A549 treated with dexamethasone at 1 μM for 4 hours (cell line): ENCODE results near the gene IQGAP3. TPM values are rescaled to one million over a fixed set of nuclear protein-coding genes. Genes with fewer than 3 reads are reported as not detected.

Experiments used
- total RNA-seq: library from RNA; stranded (reverse); fragments of 200-300 nt; extraction: Qiagen RNA extraction; gene quantifications from 5 replicates; pipeline ENCODE4 v1.2.3, GENCODE V29; 2022

The IQGAP3 gene, protein sequence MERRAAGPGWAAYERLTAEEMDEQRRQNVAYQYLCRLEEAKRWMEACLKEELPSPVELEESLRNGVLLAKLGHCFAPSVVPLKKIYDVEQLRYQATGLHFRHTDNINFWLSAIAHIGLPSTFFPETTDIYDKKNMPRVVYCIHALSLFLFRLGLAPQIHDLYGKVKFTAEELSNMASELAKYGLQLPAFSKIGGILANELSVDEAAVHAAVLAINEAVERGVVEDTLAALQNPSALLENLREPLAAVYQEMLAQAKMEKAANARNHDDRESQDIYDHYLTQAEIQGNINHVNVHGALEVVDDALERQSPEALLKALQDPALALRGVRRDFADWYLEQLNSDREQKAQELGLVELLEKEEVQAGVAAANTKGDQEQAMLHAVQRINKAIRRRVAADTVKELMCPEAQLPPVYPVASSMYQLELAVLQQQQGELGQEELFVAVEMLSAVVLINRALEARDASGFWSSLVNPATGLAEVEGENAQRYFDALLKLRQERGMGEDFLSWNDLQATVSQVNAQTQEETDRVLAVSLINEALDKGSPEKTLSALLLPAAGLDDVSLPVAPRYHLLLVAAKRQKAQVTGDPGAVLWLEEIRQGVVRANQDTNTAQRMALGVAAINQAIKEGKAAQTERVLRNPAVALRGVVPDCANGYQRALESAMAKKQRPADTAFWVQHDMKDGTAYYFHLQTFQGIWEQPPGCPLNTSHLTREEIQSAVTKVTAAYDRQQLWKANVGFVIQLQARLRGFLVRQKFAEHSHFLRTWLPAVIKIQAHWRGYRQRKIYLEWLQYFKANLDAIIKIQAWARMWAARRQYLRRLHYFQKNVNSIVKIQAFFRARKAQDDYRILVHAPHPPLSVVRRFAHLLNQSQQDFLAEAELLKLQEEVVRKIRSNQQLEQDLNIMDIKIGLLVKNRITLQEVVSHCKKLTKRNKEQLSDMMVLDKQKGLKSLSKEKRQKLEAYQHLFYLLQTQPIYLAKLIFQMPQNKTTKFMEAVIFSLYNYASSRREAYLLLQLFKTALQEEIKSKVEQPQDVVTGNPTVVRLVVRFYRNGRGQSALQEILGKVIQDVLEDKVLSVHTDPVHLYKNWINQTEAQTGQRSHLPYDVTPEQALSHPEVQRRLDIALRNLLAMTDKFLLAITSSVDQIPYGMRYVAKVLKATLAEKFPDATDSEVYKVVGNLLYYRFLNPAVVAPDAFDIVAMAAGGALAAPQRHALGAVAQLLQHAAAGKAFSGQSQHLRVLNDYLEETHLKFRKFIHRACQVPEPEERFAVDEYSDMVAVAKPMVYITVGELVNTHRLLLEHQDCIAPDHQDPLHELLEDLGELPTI (N-terminal part only)
- total RNA-seq, result 9.2 to 20.0 TPM (median 17.9 TPM) in 5 replicates

DNA sequence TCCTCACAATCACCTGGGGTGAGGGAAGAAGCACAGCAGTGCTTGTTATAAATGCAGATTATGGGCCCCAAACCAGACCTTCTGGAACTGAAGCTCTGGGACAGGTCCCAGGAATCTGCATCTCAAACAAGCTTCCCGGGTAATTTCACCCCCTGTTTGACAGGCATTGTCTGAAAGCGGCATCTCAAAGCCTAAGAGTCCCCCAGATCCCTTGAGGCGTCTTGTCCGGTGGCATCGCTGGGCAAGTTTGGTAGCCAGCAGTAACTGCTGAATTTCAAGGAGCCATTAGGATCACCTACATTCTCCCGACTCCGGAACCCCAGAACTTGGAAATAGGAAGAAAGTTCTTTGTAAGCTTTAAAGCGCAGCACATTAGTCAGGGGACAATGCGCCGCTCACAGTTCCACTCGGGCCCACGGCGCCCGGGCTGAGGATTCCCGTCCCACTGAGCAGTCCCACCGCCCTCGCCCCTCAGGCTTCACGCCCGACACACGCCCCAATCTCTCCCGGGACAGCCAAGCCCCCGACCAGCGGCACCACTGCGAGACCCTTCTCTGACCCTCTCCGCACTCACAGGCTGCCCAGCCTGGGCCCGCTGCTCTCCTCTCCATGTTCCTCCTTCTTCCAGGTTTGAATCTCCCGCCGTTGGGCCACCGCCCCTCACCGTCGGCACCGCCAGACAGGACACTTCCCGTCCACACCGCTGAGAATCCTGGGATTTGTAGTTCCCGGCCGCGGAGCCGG, at the start of gene IQGAP3:
Gene IQGAP3 (minus strand): TSS at position 647 of the 744 bp plus-strand sequence. CDS start 36 bp downstream, at position 611.

DNA sequence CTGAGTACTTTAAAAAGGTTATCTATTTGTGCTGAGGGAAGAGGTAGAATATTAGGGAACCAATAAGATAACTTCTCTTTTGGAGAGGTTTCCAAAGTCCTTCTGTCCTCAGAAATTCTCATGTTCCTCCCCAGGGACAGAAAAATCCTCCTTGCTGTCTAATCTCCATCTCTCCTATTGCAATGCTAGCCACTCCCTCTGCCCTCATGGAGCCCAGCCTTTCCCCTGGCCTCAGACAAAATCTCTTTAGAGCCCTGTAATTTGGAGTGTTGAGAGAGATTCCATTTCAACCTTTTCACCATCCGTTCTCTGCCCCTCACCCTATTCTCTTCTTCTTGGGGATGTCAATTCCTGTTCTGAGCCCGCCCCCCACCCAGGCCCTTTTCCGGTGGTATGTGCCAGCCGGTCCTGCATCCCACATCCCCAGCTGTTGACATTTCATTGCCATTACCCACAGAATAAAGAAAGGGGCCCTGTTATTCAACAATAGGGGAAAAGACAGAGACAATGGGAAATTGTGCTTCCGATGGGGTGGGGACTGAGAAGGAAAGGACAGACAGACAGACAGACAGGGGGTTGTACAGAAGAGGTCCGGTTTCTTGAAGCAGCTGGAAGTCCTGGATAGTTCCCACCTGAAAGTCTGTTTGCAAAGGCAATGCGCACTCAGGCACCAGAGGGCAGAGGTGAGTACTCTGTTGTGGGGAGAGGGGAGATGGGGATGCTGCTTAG, 46.7 kb upstream of the IQGAP3 start, which contains the start of gene HAPLN2:
Gene HAPLN2 (plus strand): TSS at position 563 of the 729 bp plus-strand sequence. CDS start 4,076 bp downstream, outside the sequence.

DNA sequence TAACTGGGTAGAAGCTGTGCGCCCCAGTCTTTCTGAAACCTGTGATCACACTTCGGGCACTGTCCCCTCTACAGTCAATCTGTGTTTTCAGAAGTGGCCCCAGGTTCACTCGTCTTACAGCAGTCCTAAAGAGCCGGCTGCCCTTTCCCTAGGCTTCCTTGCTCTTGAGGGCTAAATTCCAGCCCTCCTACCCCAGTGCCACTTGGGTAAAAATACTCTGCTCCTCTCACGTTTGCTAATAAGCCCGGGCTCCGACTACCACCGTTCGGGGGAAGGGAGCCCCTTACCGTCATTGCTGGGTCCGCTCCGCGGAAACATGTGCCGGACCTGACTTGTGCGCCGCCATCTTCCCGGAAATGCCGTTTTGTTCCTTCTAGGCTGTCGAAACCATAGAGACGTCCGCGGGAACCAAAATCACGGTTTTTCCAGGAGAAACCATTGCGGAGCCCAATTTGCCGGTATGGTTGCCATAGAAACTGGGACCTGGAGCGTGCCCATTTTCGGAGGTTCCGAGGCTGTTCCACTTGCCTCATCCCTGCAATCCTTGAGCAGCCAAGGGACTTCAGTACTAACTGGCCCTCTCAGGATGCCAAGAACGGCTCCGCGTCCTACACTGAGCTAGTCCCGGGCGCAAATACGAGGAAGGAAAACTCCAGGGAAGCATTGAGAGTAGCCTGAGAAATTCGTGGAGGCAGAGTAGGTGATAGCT, 28.9 kb upstream of the IQGAP3 start, which contains the start of gene GPATCH4:
Gene GPATCH4 (minus strand): TSS at position 358 of the 709 bp plus-strand sequence.

DNA sequence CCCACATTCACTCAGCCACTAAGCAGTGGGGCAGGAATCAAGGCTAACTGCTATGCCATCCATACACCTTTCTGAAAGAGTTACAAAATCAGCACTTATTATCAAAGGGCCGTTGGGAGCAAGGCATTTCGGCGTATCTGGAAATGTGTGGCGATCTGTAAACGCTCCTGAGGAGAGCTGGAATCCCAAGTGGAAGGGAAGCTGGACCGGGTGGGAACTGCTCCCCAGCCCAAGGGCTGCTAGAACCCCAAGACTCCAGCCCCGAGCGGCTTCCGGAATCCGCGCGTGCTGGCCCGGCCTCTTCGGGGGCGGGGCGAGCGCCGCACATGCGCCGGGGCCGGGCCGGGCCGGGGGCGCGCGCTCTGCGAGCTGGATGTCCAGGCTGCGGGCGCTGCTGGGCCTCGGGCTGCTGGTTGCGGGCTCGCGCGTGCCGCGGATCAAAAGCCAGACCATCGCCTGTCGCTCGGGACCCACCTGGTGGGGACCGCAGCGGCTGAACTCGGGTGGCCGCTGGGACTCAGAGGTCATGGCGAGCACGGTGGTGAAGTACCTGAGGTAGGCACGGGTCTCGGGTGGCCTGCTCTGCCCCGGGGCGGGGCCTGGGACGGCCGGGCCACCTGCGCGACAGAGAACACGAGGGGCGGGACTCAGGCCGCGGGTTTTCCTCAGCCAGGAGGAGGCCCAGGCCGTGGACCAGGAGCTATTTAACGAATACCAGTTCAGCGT, 19.2 kb upstream of the IQGAP3 start, which contains the start of gene NAXE:
Gene NAXE (plus strand): TSS at position 345 of the 726 bp plus-strand sequence. CDS start 29 bp downstream, at position 374.

DNA sequence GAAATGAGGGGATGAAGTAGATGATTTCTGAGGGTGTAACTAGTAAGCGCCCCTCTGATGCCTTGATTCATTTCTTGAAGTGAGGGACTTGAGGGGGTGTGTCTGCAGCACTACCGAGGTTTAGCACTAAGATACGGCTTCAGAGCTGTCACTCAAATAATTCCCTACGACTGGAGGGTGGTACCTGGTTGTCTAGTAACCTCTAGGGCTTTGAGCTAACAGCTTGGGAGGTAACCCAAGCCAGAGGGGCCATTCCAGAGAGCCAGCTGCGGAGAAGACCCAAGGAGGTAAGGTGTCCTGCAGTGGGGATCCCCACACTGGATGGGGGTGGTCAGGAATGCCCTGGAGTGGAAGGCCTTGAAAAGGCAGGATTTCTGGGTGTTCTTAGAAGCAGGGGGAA, 7.1 kb upstream of the IQGAP3 start, which contains the start of gene TTC24:
Gene TTC24 (plus strand): TSS at position 252 of the 400 bp plus-strand sequence. CDS start 1,642 bp downstream, outside the sequence.

DNA sequence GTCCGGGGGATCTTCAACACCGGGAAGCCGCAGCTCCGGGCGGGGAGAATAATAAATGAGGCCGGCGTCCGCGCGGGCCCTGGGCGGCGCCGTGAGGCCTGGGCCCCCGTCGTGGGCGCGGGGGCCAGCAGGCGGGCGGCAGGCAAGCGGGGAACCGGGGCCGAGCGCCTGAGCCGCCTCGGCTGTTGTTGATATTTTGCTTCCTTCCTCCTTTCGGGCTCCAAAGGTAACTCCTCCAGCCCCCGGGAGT, 71.9 kb downstream of the IQGAP3 start, which contains the start of gene MEF2D:
Gene MEF2D (minus strand): TSS at position 233 of the 250 bp plus-strand sequence. CDS start 17,483 bp downstream, outside the sequence.

Other genes with a start within 250 kb of the IQGAP3 start
- gene CCT3, start 234.3 kb downstream of the IQGAP3 start, total RNA-seq, result 383 to 409 TPM (median 404 TPM) in 5 replicates
- 2.2 to 3.0 TPM (median 2.5 TPM) in 5 replicates for gene TSACC, start 234.0 kb downstream of the IQGAP3 start, total RNA-seq
- not detected in 5 replicates for gene RHBG, start 203.4 kb downstream of the IQGAP3 start, total RNA-seq
- 19.8 to 38.2 TPM (median 33.5 TPM) in 5 replicates for gene MEF2D, start 71.8 kb downstream of the IQGAP3 start, total RNA-seq
- gene TTC24, start 7.2 kb upstream of the IQGAP3 start, total RNA-seq, result not detected in 5 replicates
- gene NAXE, start 19.2 kb upstream of the IQGAP3 start, total RNA-seq, result 148 to 167 TPM (median 154 TPM) in 5 replicates
- 63.7 to 88.0 TPM (median 65.8 TPM) in 5 replicates for gene GPATCH4, start 28.9 kb upstream of the IQGAP3 start, total RNA-seq
- gene HAPLN2, start 46.9 kb upstream of the IQGAP3 start, total RNA-seq, result 0.09 to 0.46 TPM (median 0.19 TPM) in 5 replicates
- 0.11 to 0.14 TPM in 2 of 5 replicates, not detected in the others for gene BCAN, start 69.6 kb upstream of the IQGAP3 start, total RNA-seq
- gene NES, start 104.8 kb upstream of the IQGAP3 start, total RNA-seq, result 1.3 TPM in 5 replicates
- 7.2 to 11.0 TPM (median 8.9 TPM) in 5 replicates for gene CRABP2, start 133.0 kb upstream of the IQGAP3 start, total RNA-seq
- 20.9 to 24.1 TPM (median 23.2 TPM) in 5 replicates for gene METTL25B, start 155.9 kb upstream of the IQGAP3 start, total RNA-seq
- 40.1 to 53.8 TPM (median 46.0 TPM) in 5 replicates for gene ISG20L2, start 156.2 kb upstream of the IQGAP3 start, total RNA-seq
- gene MRPL24, start 168.5 kb upstream of the IQGAP3 start, total RNA-seq, result 189 to 212 TPM (median 200 TPM) in 5 replicates
- 423 to 447 TPM (median 444 TPM) in 5 replicates for gene HDGF, start 179.1 kb upstream of the IQGAP3 start, total RNA-seq
- 63.4 to 85.5 TPM (median 76.8 TPM) in 5 replicates for gene PRCC, start 195.0 kb upstream of the IQGAP3 start, total RNA-seq
- 2.5 to 4.6 TPM (median 3.3 TPM) in 5 replicates for gene SH2D2A, start 244.3 kb upstream of the IQGAP3 start, total RNA-seq